Body of pancreas (tissue), 4 donors: ENCODE measurements around the gene IL6ST.
"Not testable (repeated sequence)": the region's sequence is repeated elsewhere in the genome, so short reads cannot be mapped to it uniquely, and the experiment has no call there.

Experiments
- CTCF ChIP-seq, 7 experiments: fragments of 450-650 bp in 4 of 7; fragments of 200-600 bp in 3 of 7; sonication (generic) in 3 of 7; IDR thresholded peaks; one replicate each; pipeline ENCODE4 v1.5.1; 2016 to 2019; ENCODE audit warnings: antibody characterized with exemption in 7 of 7
- POLR2A ChIP-seq, 3 donors: fragments of 450-650 bp; IDR thresholded peaks; one replicate each; pipeline ENCODE4 v1.6.1; 2016; ENCODE audit warnings: antibody characterized with exemption in 3 of 3, mild to moderate bottlenecking in 2 of 3

- not testable (repeated sequence) for TF ChIP-seq CTCF, POLR2A (IDR thresholded peaks at IDR 0.05)
Measured at GRCh38 chr5:55937598-55937997, 57.2 kb downstream of the IL6ST start.
